GM18951 (cell line): ENCODE measurements around the gene GSE1.
A peak's percentile ranks its signal among the peaks of the same experiment; 100 is the strongest.

ENCODE experiments used
- POLR2A ChIP-seq: IDR thresholded peaks from 4 replicates; pipeline ENCODE4 v1.6.1; 2011; ENCODE audit warnings: mild to moderate bottlenecking; ENCODE audit not compliant: insufficient read length, insufficient read depth; ENCODE audit errors: extremely low read depth
- in situ Hi-C: fragments of 300-500 bp; cut with MboI; formaldehyde crosslinking; loops from one replicate; pipeline ENCODE4 v1.12.0; 2022; ENCODE audit warnings: low sequenced_read_pairs, mixed read lengths, inconsistent platforms; ENCODE audit not compliant: unreplicated experiment

The GSE1 gene

GRCh38 chr16:85570735-85571562, 42.2 kb upstream of the GSE1 start:
- in situ Hi-C loops = no loop called here

GRCh38 chr16:85571563-85571812, 41.6 kb upstream of the GSE1 start:
- in situ Hi-C loops = no loop called here
- no peak for TF ChIP-seq POLR2A

More at GRCh38 chr16:85570735-85571562, 42.2 kb upstream of the GSE1 start:
- TF ChIP-seq POLR2A = peak; percentile 10

- in situ Hi-C loops = no loop called here
- TF ChIP-seq POLR2A = no peak
Measured at GRCh38 chr16:85571813-85572619, 41.1 kb upstream of the GSE1 start.

GRCh38 chr16:85573045-85573695, 40.0 kb upstream of the GSE1 start:
- in situ Hi-C loops = no loop called here
- no peak for TF ChIP-seq POLR2A

- in situ Hi-C loops = no loop called here
- TF ChIP-seq POLR2A = no peak
Measured at GRCh38 chr16:85573696-85574641, 39.2 kb upstream of the GSE1 start.

GRCh38 chr16:85574672-85575475, 38.2 kb upstream of the GSE1 start:
- in situ Hi-C loops = no loop called here
- no peak for TF ChIP-seq POLR2A

- TF ChIP-seq POLR2A = no peak
- in situ Hi-C loops = no loop called here
Measured at GRCh38 chr16:85575920-85576319, 37.2 kb upstream of the GSE1 start.

GRCh38 chr16:85576944-85577343, 36.2 kb upstream of the GSE1 start:
- in situ Hi-C loops = no loop called here
- TF ChIP-seq POLR2A = no peak

- TF ChIP-seq POLR2A = no peak
- in situ Hi-C loops = no loop called here
Measured at GRCh38 chr16:85577899-85578598, 35.1 kb upstream of the GSE1 start.

GRCh38 chr16:85578599-85578948, 34.5 kb upstream of the GSE1 start:
- in situ Hi-C loops = no loop called here
- no peak for TF ChIP-seq POLR2A

GRCh38 chr16:85579191-85579590, 33.9 kb upstream of the GSE1 start:
- in situ Hi-C loops = no loop called here
- no peak for TF ChIP-seq POLR2A
